ENCODE results near the gene ARID3B.

- TF ChIP-seq CTCF (IDR thresholded peaks at IDR 0.05; ENCODE audit: insufficient read depth, low read length): no peak
- no peak for TF ChIP-seq REST (IDR thresholded peaks at IDR 0.05; ENCODE audit: insufficient replicate concordance, low read depth)
- TF ChIP-seq POLR2AphosphoS5 (IDR thresholded peaks at IDR 0.05; ENCODE audit: low read depth): no peak
These were observed 43.8 kb downstream of the ARID3B start for GRCh38 chr15:74584779-74585178.

Data from HL-60 (cell line).